Measurements from ENCODE around the gene INHA.

DNA sequence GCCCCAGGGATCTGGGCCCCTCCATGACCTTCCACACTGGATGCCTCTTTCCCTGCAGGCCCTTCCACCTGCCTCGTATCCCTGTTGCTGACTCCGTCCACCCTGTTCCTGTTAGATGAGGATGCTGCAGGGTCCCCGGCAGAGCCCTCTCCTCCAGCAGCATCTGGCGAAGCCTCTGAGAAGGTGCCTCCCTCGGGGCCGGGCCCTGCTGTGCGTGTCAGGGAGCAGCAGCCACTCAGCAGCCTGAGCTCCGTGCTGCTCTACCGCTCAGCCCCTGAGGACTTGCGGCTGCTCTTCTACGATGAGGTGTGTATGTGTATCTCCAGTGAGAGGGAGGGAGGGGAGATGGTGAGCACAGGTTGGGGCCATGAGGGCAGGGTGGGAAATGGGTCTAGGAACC lies 42.9 kb downstream of the INHA start:
- TF ChIP-seq, protein P1, sequence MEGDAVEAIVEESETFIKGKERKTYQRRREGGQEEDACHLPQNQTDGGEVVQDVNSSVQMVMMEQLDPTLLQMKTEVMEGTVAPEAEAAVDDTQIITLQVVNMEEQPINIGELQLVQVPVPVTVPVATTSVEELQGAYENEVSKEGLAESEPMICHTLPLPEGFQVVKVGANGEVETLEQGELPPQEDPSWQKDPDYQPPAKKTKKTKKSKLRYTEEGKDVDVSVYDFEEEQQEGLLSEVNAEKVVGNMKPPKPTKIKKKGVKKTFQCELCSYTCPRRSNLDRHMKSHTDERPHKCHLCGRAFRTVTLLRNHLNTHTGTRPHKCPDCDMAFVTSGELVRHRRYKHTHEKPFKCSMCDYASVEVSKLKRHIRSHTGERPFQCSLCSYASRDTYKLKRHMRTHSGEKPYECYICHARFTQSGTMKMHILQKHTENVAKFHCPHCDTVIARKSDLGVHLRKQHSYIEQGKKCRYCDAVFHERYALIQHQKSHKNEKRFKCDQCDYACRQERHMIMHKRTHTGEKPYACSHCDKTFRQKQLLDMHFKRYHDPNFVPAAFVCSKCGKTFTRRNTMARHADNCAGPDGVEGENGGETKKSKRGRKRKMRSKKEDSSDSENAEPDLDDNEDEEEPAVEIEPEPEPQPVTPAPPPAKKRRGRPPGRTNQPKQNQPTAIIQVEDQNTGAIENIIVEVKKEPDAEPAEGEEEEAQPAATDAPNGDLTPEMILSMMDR (IDR thresholded peaks at IDR 0.05) = no peak
- no peak for TF ChIP-seq POLR2A (IDR thresholded peaks at IDR 0.05)

All from Peyer's patch (tissue), 4 donors.